Activated naive CD4-positive, alpha-beta T cell treated with anti-CD3 and anti-CD28 coated beads, Interleukin-2, amount 50 U/mL, for 16 hours (primary cell): ENCODE measurements around the gene DNAJC27.
A peak's percentile ranks its signal among the peaks of the same experiment; 100 is the strongest.
"Not testable (repeated sequence)": the region's sequence is repeated elsewhere in the genome, so short reads cannot be mapped to it uniquely, and the experiment has no call there.

ENCODE experiments used
- DNase-seq: peaks from one replicate; pipeline ENCODE4 v3.0.0-alpha.2; 2020

The DNAJC27 gene

GRCh38 chr2:24971536-24972314 is at the start of gene DNAJC27:
TSS of gene DNAJC27 (minus strand) at chr2:24971955. CDS start at chr2:24971904, 51 bp downstream.
- peak; percentile 98 for DNase-seq

- no peak for DNase-seq
Observed at GRCh38 chr2:25018681-25019080, 46.9 kb upstream of the DNAJC27 start.

GRCh38 chr2:25014631-25015030 is 42.9 kb upstream of the DNAJC27 start:
- DNase-seq, result no peak

DNA sequence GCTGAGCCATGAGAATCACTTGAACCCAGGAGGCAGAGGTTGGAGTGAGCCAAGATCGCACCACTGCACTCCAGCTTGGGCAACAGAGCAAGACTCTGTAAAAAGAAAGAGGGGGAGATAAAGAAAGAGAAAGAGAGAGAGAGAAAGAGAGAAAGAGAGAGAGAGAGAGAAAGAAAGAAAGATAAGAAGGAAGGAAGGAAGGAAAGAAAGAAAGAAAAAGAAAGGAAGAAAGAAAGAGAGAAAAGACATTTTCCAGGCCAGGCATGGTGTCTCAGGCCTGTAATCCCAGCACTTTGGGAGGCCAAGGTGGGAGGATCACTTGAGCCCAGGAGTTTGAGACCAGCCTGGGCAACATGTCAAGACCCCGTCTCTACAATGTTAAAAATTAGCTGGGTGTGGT is 39.6 kb upstream of the DNAJC27 start:
- not testable (repeated sequence) for DNase-seq

- DNase-seq, result no peak
Observed at GRCh38 chr2:25009954-25010353, 38.2 kb upstream of the DNAJC27 start.

GRCh38 chr2:25002066-25002465 is 30.3 kb upstream of the DNAJC27 start:
- no peak for DNase-seq

DNA sequence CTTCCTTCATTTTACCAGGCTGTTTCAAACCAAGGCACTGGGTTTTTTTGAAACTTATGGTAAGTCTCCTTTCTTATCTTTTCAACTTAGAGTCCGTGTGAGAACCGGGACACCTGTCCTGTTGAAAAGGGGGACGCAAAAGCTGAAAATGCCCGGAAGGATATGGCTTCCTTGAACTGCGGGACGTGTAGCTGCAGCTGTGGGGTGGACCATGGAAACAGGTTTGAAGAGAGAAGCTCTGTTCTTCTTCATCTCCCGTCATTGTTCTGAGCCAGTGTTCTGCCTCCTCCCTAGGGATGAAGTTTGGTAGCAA is 29.5 kb upstream of the DNAJC27 start:
- DNase-seq, result no peak

DNA sequence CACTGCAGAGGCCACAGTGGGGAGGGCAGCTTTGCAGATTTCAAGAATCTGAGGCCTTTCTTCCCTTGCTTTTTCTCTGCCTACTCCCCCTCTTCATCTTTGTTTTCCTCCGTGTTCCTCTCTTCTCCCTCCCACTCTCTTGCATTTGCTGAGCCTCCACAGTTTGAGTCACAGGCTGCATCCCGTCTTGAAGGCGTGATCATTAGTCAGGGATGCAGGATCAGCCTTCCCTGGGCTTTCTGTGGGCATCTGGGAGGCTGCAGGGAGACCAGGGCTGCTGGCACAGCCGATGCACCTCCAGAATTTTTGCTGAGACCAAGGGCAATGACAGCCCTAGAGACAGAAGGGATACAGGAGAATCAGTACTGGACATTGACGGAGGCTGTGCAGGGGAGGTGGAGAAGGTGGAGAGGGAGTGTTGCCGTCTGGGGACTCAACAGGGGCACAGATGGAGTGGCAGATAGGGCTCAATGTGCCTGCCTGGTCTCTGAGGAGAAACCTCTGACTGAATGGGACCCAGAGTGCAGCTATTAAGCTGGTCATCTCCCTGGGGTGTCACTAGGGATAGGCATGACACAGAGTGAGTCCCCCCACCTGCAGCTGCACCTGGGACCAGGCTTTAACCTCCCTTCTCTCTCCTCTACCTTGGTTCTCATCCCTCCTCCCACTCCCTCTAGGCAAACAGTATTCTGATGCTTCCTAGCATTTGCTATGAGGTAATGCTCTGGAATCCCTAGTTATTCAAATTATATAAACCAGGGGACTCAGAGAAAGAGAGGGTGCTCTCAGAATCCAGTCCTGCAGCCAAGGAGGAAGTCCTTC is 29.0 kb upstream of the DNAJC27 start:
- DNase-seq, result no peak

DNA sequence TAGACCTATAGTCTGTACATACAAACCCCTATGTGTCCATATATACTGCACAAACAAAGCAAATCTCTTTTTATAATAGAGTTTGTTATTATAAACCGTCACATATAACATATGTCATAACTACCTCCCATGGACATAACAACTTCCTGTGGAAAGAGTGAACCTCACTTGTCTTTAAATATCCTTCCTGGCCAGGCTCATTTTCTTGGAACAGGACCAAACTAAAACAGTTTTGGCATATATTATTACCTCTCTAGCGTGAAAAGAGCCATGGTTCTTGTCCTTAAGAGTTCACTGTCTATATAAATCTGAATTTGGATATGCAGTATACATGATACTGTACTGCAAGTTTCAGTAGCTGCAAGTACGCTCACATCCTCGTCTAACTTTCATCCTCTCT is 28.3 kb upstream of the DNAJC27 start:
- no peak for DNase-seq

- DNase-seq, result not testable (repeated sequence)
Observed at GRCh38 chr2:24999097-24999496, 27.3 kb upstream of the DNAJC27 start.

DNA sequence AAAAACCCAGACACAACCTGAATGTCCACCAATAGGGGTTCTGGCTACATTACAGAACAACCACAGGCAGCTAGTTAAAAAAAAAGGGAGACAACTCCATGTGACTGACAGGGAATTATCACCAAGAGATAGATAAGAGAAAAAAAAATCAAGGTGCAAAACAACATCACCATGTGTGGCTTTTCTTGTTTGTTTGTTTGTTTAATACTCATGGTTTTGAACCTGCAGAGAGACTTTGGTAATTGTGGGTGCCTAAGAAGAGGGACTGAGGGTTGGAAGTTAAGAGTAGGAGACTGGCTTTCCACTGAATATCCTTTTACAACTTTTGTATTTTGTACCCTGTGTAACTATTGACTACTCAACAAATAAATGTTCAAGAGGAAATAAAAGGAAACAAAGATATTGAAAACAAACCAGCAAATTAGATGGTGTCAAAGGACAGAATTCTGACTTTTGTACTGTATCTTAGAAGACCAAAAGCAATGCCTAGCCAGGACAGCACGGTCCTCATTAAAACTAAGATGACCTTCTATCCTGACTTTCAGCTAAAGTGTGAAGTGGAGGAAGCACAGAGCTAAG is 22.5 kb upstream of the DNAJC27 start:
- DNase-seq, result no peak

- DNase-seq, result no peak
Observed at GRCh38 chr2:24993406-24994145, 21.8 kb upstream of the DNAJC27 start.

GRCh38 chr2:24986372-24986771 is 14.6 kb upstream of the DNAJC27 start:
- DNase-seq, result no peak

- no peak for DNase-seq
Observed at GRCh38 chr2:24985511-24985910, 13.8 kb upstream of the DNAJC27 start.

DNA sequence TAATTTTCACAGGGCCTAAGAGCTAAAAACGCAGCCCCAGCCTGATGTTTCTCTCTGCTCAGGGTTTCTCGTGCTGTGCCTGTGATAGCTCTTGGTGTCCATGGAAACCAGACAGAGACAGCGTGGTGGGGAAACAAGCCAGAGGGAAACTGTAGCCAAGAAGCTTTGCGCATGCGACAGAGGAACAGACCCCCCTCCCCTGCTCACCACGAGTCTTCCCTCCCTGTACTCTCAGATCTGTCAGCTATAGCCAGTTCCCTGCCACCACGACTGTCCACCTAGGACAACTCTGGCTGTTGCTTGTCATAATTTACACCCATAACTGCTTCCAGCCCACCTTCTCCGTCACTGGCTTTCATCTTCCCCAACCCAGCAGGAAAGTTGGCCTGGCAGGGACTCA is 13.2 kb upstream of the DNAJC27 start:
- DNase-seq, result no peak

- no peak for DNase-seq
Observed at GRCh38 chr2:24981411-24982136, 9.8 kb upstream of the DNAJC27 start.

GRCh38 chr2:24978661-24979060 is 6.9 kb upstream of the DNAJC27 start:
- DNase-seq, result no peak

DNA sequence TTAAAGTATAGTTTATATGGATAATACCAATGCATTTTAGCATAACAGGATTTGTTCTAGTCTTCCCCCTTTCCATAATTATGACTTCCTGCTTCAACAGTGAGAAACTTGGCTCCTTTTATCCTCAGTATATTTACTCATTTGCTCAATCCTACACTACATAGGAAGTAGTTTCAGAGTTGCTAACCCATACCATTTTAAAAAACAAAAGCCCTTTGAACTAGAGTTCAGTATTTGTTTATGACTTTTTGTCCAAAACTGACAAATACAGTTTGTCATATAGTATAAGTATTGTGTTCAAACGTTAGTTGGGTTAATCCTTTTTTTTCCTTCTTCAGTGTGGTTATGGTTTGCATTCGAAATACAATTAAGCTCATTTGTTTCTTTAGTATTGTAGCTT is 5.9 kb upstream of the DNAJC27 start:
- no peak for DNase-seq

- DNase-seq, result no peak
Observed at GRCh38 chr2:24973812-24974211, 2.1 kb upstream of the DNAJC27 start.

DNA sequence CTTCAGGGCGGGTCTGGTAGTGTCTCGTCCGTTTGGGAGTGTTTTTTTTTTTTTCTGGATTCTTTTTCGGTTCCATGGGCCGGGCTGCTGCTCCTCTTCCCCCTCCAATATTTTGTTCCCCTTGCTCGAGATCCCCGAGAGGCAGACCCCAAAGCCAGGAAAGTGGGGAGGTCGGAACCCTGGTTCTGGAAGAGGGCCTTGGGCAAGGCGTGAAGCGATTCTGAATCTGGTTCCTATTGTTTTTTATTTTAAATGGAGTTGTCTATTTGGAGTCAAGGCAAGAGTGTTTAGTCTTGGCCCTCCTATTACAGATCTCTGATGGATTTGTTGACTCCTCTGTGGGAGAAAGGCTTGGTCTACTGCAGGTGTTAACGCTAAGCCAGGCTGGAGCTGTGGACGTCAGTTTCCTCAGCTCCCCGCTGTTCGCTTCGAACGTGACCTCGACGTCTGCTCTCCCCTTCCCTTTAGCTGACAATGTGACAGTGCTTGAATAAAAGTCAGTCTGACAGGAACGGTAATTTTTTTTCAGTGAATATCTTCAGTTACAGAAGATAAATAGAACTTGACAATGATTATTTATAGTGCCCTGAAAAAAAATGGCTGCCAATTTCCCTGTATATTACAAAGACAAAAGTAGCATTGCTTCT is 683 bp upstream of the DNAJC27 start:
- peak; percentile 31 for DNase-seq

GRCh38 chr2:24971286-24971535 is 544 bp downstream of the DNAJC27 start:
- DNase-seq, result no peak
